ENCODE data around the gene SELENON.
A peak's percentile ranks its signal among the peaks of the same experiment; 100 is the strongest.

SELENON gene

GRCh38 chr1:25820247-25821111, 20.5 kb downstream of the SELENON start:
- DNase-seq (ENCODE audit: extremely low spot score) = peak; percentile 69
- TF ChIP-seq FOXM1 (IDR thresholded peaks at IDR 0.05; ENCODE audit: borderline replicate concordance) = no peak
- TF ChIP-seq BHLHE40 (IDR thresholded peaks at IDR 0.05; ENCODE audit: borderline replicate concordance) = no peak
- peak; percentile 37 for TF ChIP-seq L3MBTL2 (conservative IDR thresholded peaks at IDR 0.05)
- TF ChIP-seq NFRKB (IDR thresholded peaks at IDR 0.05) = no peak
- CTCF ChIA-PET = interaction anchor here (0.5 kb wide), 1 partner anchor 111 kb away, joined by 3 read pairs; no protein-coding TSS in a partner anchor
- POLR2A ChIA-PET = interaction anchor here (0.6 to 1.7 kb wide), 9 partner anchors 8 to 177 kb away, joined by 3 to 11 read pairs (median 3); partner anchors contain the start of genes PAFAH2 and PAQR7

DNA sequence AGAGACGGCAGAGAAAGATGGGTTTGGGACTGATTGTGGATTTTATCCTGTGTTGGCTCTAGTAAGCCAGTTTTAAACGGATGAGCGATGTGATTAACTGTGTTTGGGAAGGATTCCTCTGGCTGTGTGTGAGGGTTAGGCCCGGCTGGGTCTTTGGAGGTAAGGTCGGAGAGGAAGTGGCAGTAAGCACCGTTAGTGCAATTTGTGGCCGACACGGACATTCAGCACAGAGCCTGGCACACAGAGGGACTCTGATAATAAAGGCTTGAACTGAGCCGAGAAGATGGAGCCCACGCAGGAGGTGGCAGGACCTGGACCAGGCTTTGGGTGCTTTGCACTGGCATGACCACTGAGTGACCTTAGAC, 21.1 kb downstream of the SELENON start:
- TF ChIP-seq HDGF (IDR thresholded peaks at IDR 0.05; ENCODE audit: borderline replicate concordance) (no peak), FOXM1 (IDR thresholded peaks at IDR 0.05; ENCODE audit: borderline replicate concordance) (no peak), BHLHE40 (IDR thresholded peaks at IDR 0.05; ENCODE audit: borderline replicate concordance) (no peak), SUZ12 (IDR thresholded peaks at IDR 0.05) (no peak), FOXA1 (IDR thresholded peaks at IDR 0.05) (no peak), TARDBP (IDR thresholded peaks at IDR 0.05) (no peak), ELF4 (IDR thresholded peaks at IDR 0.05) (no peak), LEF1 (IDR thresholded peaks at IDR 0.05; ENCODE audit: borderline replicate concordance) (no peak), L3MBTL2 (conservative IDR thresholded peaks at IDR 0.05) (no peak), CTBP1 (IDR thresholded peaks at IDR 0.05; ENCODE audit: borderline replicate concordance) (no peak), FOXK2 (IDR thresholded peaks at IDR 0.05) (no peak), ZNF384 (IDR thresholded peaks at IDR 0.05) (no peak), ARNT (IDR thresholded peaks at IDR 0.05) (no peak), NFRKB (IDR thresholded peaks at IDR 0.05) (no peak)
- TF ChIP-seq, protein P1, sequence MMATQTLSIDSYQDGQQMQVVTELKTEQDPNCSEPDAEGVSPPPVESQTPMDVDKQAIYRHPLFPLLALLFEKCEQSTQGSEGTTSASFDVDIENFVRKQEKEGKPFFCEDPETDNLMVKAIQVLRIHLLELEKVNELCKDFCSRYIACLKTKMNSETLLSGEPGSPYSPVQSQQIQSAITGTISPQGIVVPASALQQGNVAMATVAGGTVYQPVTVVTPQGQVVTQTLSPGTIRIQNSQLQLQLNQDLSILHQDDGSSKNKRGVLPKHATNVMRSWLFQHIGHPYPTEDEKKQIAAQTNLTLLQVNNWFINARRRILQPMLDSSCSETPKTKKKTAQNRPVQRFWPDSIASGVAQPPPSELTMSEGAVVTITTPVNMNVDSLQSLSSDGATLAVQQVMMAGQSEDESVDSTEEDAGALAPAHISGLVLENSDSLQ (IDR thresholded peaks at IDR 0.05) = no peak
- DNase-seq (ENCODE audit: extremely low spot score) = no peak
- POLR2A ChIA-PET = interaction anchor here (0.8 kb wide), 1 partner anchor 10 kb away, joined by 5 read pairs; no protein-coding TSS in a partner anchor
- CTCF ChIA-PET = no interaction called here

DNA sequence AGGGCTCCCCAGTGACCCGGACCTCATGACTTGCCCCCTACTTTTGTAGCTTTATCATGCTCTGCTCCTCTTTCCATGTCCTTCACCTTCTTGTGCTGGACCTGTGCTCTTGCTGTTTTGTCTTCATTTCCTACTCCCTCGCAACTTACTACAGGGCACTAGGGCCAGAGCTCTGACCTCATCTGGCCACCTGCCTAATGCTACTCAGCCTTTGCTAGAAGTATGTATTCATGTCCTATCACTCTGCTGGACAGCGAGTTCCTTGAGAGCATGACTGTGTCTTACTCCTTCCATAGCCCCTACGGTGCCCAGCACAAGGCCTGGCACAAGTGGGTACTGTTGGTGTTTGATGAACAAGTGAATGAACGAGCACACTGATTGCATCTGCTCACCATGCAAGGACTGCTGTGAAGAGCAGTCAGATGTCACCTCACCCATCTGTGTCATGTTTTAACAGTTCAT, 21.7 kb downstream of the SELENON start:
- no peak for TF ChIP-seq SUZ12 (IDR thresholded peaks at IDR 0.05)
- no peak for TF ChIP-seq FOXM1 (IDR thresholded peaks at IDR 0.05; ENCODE audit: borderline replicate concordance)
- TF ChIP-seq TARDBP (IDR thresholded peaks at IDR 0.05) = no peak
- TF ChIP-seq FOXK2 (IDR thresholded peaks at IDR 0.05) = no peak
- no peak for TF ChIP-seq HDGF (IDR thresholded peaks at IDR 0.05; ENCODE audit: borderline replicate concordance)
- TF ChIP-seq ELF4 (IDR thresholded peaks at IDR 0.05) = no peak
- TF ChIP-seq SP1 (IDR thresholded peaks at IDR 0.05) = no peak
- no peak for TF ChIP-seq FOXA1 (IDR thresholded peaks at IDR 0.05)
- no peak for TF ChIP-seq ARNT (IDR thresholded peaks at IDR 0.05)
- TF ChIP-seq CTBP1 (IDR thresholded peaks at IDR 0.05; ENCODE audit: borderline replicate concordance) = no peak
- no peak for TF ChIP-seq BHLHE40 (IDR thresholded peaks at IDR 0.05; ENCODE audit: borderline replicate concordance)
- TF ChIP-seq L3MBTL2 (conservative IDR thresholded peaks at IDR 0.05) = no peak
- no peak for TF ChIP-seq ZNF384 (IDR thresholded peaks at IDR 0.05)
- TF ChIP-seq, protein P1 (IDR thresholded peaks at IDR 0.05) = no peak
- TF ChIP-seq NFRKB (IDR thresholded peaks at IDR 0.05) = no peak
- TF ChIP-seq LEF1 (IDR thresholded peaks at IDR 0.05; ENCODE audit: borderline replicate concordance) = no peak
- DNase-seq (ENCODE audit: extremely low spot score) = no peak
- CTCF ChIA-PET = interaction anchor here (1.4 kb wide), 1 partner anchor 24 kb away, joined by 3 read pairs; no protein-coding TSS in a partner anchor
- POLR2A ChIA-PET = interaction anchor here (0.8 kb wide), 1 partner anchor 10 kb away, joined by 5 read pairs; no protein-coding TSS in a partner anchor

DNA sequence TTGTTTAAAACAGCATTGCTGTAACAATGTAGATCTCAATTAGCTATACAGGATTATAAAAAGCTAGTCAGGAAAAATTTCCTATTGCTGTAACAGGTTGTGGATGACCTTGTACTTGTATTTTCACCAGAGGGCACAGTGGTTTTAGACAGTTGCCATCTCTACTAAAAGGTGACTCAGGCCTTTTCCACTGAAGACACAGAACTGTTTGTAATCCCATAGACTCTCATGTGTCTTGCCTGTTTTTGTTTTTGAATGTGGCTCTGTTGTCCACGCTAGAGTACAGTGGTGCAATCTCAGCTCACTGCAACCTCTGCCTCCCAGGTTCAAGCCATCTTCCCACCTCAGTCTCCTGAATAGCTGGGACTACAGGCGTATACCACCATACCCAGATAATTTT, 25.6 kb downstream of the SELENON start:
- ChIA-PET POLR2A (no interaction called here), CTCF (no interaction called here)
- no peak for DNase-seq (ENCODE audit: extremely low spot score)
- TF ChIP-seq, protein P1 (IDR thresholded peaks at IDR 0.05) = no peak
- TF ChIP-seq BHLHE40 (IDR thresholded peaks at IDR 0.05; ENCODE audit: borderline replicate concordance) = no peak
- TF ChIP-seq SP1 (IDR thresholded peaks at IDR 0.05) = no peak
- TF ChIP-seq SUZ12 (IDR thresholded peaks at IDR 0.05) = no peak
- TF ChIP-seq LEF1 (IDR thresholded peaks at IDR 0.05; ENCODE audit: borderline replicate concordance) = no peak
- TF ChIP-seq ARNT (IDR thresholded peaks at IDR 0.05) = no peak
- no peak for TF ChIP-seq NFRKB (IDR thresholded peaks at IDR 0.05)
- TF ChIP-seq ZNF384 (IDR thresholded peaks at IDR 0.05) = no peak
- TF ChIP-seq FOXK2 (IDR thresholded peaks at IDR 0.05) = no peak
- TF ChIP-seq HDGF (IDR thresholded peaks at IDR 0.05; ENCODE audit: borderline replicate concordance) = no peak
- TF ChIP-seq FOXM1 (IDR thresholded peaks at IDR 0.05; ENCODE audit: borderline replicate concordance) = no peak
- TF ChIP-seq TARDBP (IDR thresholded peaks at IDR 0.05) = no peak
- TF ChIP-seq CTBP1 (IDR thresholded peaks at IDR 0.05; ENCODE audit: borderline replicate concordance) = no peak

- ChIA-PET CTCF (no interaction called here), POLR2A (no interaction called here)
- no peak for DNase-seq (ENCODE audit: extremely low spot score)
- TF ChIP-seq, protein P1 (IDR thresholded peaks at IDR 0.05) = no peak
- no peak for TF ChIP-seq FOXK2 (IDR thresholded peaks at IDR 0.05)
- TF ChIP-seq ARNT (IDR thresholded peaks at IDR 0.05) = no peak
- TF ChIP-seq LEF1 (IDR thresholded peaks at IDR 0.05; ENCODE audit: borderline replicate concordance) = no peak
- TF ChIP-seq NFRKB (IDR thresholded peaks at IDR 0.05) = no peak
- TF ChIP-seq HDGF (IDR thresholded peaks at IDR 0.05; ENCODE audit: borderline replicate concordance) = no peak
- TF ChIP-seq L3MBTL2 (conservative IDR thresholded peaks at IDR 0.05) = no peak
- TF ChIP-seq ELF4 (IDR thresholded peaks at IDR 0.05) = no peak
- TF ChIP-seq FOXA1 (IDR thresholded peaks at IDR 0.05) = no peak
- no peak for TF ChIP-seq SUZ12 (IDR thresholded peaks at IDR 0.05)
- TF ChIP-seq CTBP1 (IDR thresholded peaks at IDR 0.05; ENCODE audit: borderline replicate concordance) = no peak
- no peak for TF ChIP-seq ZNF384 (IDR thresholded peaks at IDR 0.05)
- no peak for TF ChIP-seq SP1 (IDR thresholded peaks at IDR 0.05)
Measured at GRCh38 chr1:25826571-25826970, 26.6 kb downstream of the SELENON start.
